GM12873 (cell line): Measurements from ENCODE around the gene PCBD1.

Experiments
- CTCF ChIP-seq: IDR thresholded peaks from 2 replicates; pipeline ENCODE4 v1.5.1; 2012; ENCODE audit warnings: low read depth, mild to moderate bottlenecking, moderate library complexity, low read length, control low read depth; ENCODE audit not compliant: insufficient read depth; ENCODE audit errors: missing control alignments

PCBD1 gene

GRCh38 chr10:70893227-70894006, 5.1 kb upstream of the PCBD1 start:
- peak; percentile 27 for TF ChIP-seq CTCF

- TF ChIP-seq CTCF = no peak
These were observed 4.3 kb upstream of the PCBD1 start for GRCh38 chr10:70892631-70893030.

GRCh38 chr10:70891627-70892026, 3.3 kb upstream of the PCBD1 start:
- no peak for TF ChIP-seq CTCF

- TF ChIP-seq CTCF = no peak
These were observed 2.6 kb upstream of the PCBD1 start for GRCh38 chr10:70890917-70891431.

- TF ChIP-seq CTCF = no peak
These were observed 926 bp upstream of the PCBD1 start for GRCh38 chr10:70889291-70889690.

GRCh38 chr10:70886921-70887665, 1.3 kb downstream of the PCBD1 start:
- no peak for TF ChIP-seq CTCF
